Activated CD4-positive, alpha-beta memory T cell treated with anti-CD3 and anti-CD28 coated beads for 36 hours (primary cell): Measurements from ENCODE around the gene NDNF. TPM values are rescaled to one million over a fixed set of nuclear protein-coding genes. Genes with fewer than 3 reads are reported as not detected.

Experiments
- CTCF ChIA-PET: fragments of 350-600 bp; sonication (Branson Sonifier 250); formaldehyde crosslinking; loops from one replicate; lab custom pipeline; 2021; ENCODE audit warnings: antibody characterized with exemption, inconsistent platforms; lab: Charles Lee
- POLR2A ChIA-PET: fragments of 350-600 bp; sonication (Branson Sonifier 250); formaldehyde crosslinking; loops from one replicate; lab custom pipeline; 2021; ENCODE audit warnings: antibody characterized with exemption; lab: Charles Lee
- DNase-seq: peaks from one replicate; pipeline ENCODE4 v3.0.0-alpha.2; 2020
- H3K27ac Mint-ChIP-seq: one replicate; pipeline ENCODE4 v1.8.0; 2021; ENCODE audit warnings: mixed read lengths
- H3K27me3 Mint-ChIP-seq: one replicate; pipeline ENCODE4 v1.8.0; 2021; ENCODE audit warnings: mixed read lengths
- H3K36me3 Mint-ChIP-seq: one replicate; pipeline ENCODE4 v1.8.0; 2021; ENCODE audit warnings: mixed read lengths
- H3K4me1 Mint-ChIP-seq: one replicate; pipeline ENCODE4 v1.8.0; 2021; ENCODE audit warnings: low read depth, mixed read lengths
- H3K4me3 Mint-ChIP-seq: one replicate; pipeline ENCODE4 v1.8.0; 2021; ENCODE audit warnings: mild to moderate bottlenecking, mixed read lengths
- H3K9me3 Mint-ChIP-seq: one replicate; pipeline ENCODE4 v1.8.0; 2021; ENCODE audit warnings: mixed read lengths
- intact Hi-C: fragments of 100-400 bp; cut with micrococcal nuclease; formaldehyde crosslinking; loops from one replicate; pipeline ENCODE4 v1.15.1; 2023
- total RNA-seq, 2 experiments: library from RNA; stranded (reverse); gene quantifications; one replicate each; pipeline ENCODE4 v1.2.3, GENCODE V29; 2021

Gene NDNF, protein sequence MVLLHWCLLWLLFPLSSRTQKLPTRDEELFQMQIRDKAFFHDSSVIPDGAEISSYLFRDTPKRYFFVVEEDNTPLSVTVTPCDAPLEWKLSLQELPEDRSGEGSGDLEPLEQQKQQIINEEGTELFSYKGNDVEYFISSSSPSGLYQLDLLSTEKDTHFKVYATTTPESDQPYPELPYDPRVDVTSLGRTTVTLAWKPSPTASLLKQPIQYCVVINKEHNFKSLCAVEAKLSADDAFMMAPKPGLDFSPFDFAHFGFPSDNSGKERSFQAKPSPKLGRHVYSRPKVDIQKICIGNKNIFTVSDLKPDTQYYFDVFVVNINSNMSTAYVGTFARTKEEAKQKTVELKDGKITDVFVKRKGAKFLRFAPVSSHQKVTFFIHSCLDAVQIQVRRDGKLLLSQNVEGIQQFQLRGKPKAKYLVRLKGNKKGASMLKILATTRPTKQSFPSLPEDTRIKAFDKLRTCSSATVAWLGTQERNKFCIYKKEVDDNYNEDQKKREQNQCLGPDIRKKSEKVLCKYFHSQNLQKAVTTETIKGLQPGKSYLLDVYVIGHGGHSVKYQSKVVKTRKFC
- total RNA-seq, result not detected

DNA sequence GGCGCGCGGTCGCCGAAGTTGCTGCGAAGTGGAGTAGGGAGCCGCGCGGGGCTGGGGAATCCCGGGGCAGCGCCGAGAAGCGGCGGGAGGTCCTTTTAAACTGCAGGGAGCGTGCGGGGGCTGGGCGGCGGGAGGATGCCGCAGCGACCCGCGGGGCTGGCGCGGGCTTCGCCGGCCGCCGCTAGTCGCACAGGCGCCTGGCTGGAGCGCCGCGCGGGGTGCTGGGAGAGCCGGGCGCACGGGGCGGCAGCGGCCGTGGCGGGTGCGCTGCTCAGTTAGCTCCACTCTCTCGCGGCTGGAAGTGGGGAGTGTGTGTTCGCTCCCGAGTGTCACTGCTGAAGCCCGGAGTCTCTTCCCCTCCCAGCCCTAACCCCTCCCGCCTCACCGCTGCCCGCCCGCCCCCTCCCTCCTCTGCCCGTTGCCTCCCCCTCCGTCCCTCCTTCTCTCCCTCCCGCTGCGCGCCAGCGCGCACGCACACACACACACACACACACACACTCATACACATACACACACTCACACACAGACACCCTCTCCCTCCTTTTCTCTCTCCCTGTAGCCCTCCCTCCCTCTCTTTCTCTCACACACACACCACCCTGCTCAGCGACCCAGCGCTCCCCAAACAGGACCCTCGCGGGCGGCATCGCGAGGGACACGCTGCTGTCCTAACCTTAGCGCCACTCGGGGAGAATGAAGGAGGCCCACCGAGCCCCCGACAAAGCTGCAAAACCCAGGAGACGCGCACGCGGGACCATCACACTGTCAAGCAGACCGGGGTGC lies at the start of gene NDNF:
TSS of gene NDNF (minus strand) at position 312 of the 780 bp plus-strand sequence. CDS start 26,698 bp downstream, outside the sequence.
- ChIA-PET POLR2A (no interaction called here), CTCF (interaction anchor here (0.6 to 1.1 kb wide), 2 partner anchors 23 to 919 kb away, joined by 3 to 5 read pairs; no protein-coding TSS in a partner anchor)
- Mint-ChIP-seq H3K36me3 (no peaks in the 10 kb centered on the region), H3K27me3 (peaks cover 56% of the 10 kb centered on the region), H3K27ac (no peak within 1 kb of the TSS), H3K4me1 (peaks cover 18% of the 10 kb centered on the region), H3K9me3 (no peaks in the 10 kb centered on the region), H3K4me3 (peak within 1 kb of the TSS; percentile 71)
- intact Hi-C loops, result loop anchor here (2.0 to 5.0 kb wide), 3 partner anchors 32 to 310 kb away; partner anchors contain the start of gene QRFPR
- DNase-seq, result peak; percentile 63

DNA sequence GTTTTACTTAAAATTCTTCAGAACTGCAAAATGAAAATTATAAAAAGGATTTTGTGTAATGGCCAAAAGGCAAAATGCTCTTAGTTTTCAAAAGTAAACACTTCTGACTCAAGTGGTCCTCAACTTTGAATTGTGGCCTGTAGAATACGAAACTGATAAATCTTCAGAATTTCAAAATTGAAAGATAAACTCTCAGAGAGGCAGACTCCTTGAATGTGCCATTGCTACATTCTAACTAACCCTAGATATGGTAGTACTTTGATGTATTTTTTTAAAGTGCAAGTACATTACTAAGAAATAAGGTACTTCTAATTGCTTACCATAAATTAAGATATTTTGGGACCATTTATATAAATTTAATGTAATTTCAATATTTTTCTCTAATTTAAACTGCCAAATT lies 47.4 kb upstream of the NDNF start:
- ChIA-PET CTCF (interaction anchor here (0.8 to 1.3 kb wide), 3 partner anchors 17 to 73 kb away, joined by 3 to 5 read pairs (median 3); no protein-coding TSS in a partner anchor), POLR2A (no interaction called here)
- H3K27ac Mint-ChIP-seq, result no peak overlapping the region

DNA sequence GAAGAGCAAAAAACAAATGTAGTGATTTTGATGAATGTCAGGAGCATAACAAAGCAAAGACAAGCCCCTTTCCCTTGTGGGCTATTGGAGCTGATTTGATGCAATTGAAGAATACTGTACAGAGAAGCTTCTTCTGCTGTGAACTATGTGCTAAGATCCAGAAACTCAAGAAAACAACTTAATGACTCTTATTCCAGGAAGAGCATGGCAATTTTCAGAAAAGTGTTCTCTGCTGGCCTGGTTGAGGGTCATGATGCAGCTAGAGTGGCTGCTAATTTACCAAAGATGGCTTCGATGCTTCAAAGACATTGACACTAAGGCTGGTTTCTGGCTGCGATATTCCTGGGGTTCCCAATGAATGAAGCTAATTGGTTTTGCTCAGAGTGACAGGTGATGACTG lies 46.0 kb upstream of the NDNF start:
- ChIA-PET CTCF (interaction anchor here (0.6 to 2.5 kb wide), 3 partner anchors 31 to 190 kb away, joined by 3 to 8 read pairs (median 3); no protein-coding TSS in a partner anchor), POLR2A (no interaction called here)
- DNase-seq, result no peak
- Mint-ChIP-seq H3K4me1 (peaks cover 18% of the 10 kb centered on the region), H3K27ac (no peak overlapping the region), H3K27me3 (no peaks in the 10 kb centered on the region), H3K36me3 (no peaks in the 10 kb centered on the region), H3K4me3 (no peak overlapping the region), H3K9me3 (no peaks in the 10 kb centered on the region)
- intact Hi-C loops, result no loop called here

More for the DNA sequence above, 47.4 kb upstream of the NDNF start:
- H3K4me1 Mint-ChIP-seq, result peaks cover 12% of the 10 kb centered on the region
- H3K4me3 Mint-ChIP-seq, result no peak overlapping the region
- H3K9me3 Mint-ChIP-seq, result no peaks in the 10 kb centered on the region
- intact Hi-C loops, result no loop called here
- no peaks in the 10 kb centered on the region for H3K27me3 Mint-ChIP-seq
- no peak for DNase-seq
- no peaks in the 10 kb centered on the region for H3K36me3 Mint-ChIP-seq

DNA sequence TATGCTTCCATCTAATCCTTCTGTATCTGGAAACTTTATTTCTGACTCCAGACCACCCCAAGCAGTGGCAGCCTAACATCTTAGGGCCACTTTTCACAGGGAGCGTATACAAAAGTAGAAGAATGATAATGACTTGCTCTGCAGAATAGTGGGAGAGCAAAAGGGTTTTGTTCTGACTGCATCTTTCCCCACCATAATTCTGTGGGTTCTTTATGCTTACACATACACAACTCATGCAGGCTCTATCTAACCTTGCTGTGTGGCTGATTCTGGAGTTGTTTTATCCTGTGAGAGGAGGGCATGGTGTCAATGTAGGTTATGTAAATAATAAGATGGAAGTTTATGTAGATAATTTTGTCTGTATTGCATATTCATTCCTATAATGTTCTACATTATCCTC lies 42.4 kb upstream of the NDNF start:
- Mint-ChIP-seq H3K4me3 (no peak overlapping the region), H3K9me3 (no peaks in the 10 kb centered on the region), H3K27me3 (no peaks in the 10 kb centered on the region), H3K27ac (no peak overlapping the region), H3K36me3 (no peaks in the 10 kb centered on the region), H3K4me1 (peaks cover 18% of the 10 kb centered on the region)
- POLR2A ChIA-PET, result no interaction called here
- intact Hi-C loops, result loop anchor here (2.0 to 5.0 kb wide), 2 partner anchors 40 to 957 kb away; no protein-coding TSS in a partner anchor
- CTCF ChIA-PET, result no interaction called here
- no peak for DNase-seq

DNA sequence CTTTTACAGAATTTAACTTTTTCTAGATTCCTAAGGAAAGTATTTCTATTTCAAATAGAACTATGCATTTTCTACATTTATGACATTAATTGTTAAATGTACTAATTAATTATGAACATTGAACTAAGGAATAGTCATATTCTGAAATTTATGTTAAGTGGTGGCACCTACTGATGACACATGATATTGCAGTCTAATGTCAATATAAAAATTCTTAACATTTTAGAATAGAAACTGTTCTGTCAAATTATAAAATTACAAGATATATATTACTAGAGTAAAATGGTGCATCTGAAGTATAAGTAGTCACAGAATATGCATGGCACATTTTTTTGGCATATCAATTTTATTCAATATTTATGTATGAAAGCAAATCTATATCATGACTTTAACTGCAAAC lies 40.2 kb upstream of the NDNF start:
- H3K27me3 Mint-ChIP-seq, result no peaks in the 10 kb centered on the region
- no peak overlapping the region for H3K4me3 Mint-ChIP-seq
- no peak for DNase-seq
- intact Hi-C loops, result loop anchor here (5.0 kb wide), 1 partner anchor 955 kb away; no protein-coding TSS in a partner anchor
- H3K9me3 Mint-ChIP-seq, result no peaks in the 10 kb centered on the region
- no peaks in the 10 kb centered on the region for H3K36me3 Mint-ChIP-seq
- peaks cover 12% of the 10 kb centered on the region for H3K4me1 Mint-ChIP-seq
- H3K27ac Mint-ChIP-seq, result no peak overlapping the region
- POLR2A ChIA-PET, result no interaction called here
- CTCF ChIA-PET, result interaction anchor here (0.6 to 1.5 kb wide), 2 partner anchors 10 to 65 kb away, joined by 3 to 4 read pairs; no protein-coding TSS in a partner anchor

DNA sequence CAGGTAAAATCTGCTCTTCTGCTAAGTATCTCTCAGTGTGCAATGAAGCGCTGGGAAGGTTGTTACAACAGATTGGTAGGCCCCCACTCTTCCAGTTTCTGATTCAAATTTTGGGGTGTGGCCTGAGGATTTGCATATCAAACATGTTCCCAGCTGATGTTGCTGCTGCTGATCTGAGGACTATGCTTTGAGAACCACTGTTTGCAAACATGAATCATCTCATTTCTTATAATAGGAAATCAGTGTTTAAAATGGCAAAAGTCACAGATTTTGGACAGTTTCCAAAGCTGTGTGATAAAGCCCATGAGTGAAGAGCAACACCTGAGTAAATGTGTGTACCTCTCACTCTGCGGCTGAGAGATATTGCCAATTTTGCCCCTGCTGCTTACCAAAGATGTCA lies 36.2 kb upstream of the NDNF start:
- POLR2A ChIA-PET, result no interaction called here
- no peak overlapping the region for H3K27ac Mint-ChIP-seq

DNA sequence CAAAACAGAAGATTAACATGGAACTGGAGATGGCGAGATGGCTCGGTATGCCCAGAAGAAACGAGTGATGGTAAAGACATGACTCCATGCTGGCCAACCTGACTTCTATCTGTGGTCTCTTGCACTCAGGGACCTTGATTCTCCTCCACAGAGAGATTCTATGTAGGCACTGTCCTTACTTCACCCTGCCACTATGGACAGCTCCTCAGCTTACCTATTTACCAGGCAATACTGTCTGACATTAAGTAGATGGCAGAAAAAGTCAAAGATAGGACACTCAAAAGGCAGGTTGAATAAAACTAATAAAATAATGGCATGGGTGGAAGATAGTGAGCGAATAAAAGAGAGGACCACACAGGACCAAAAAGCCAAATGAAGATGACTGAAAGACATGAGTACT lies 35.2 kb upstream of the NDNF start:
- Mint-ChIP-seq H3K4me3 (no peak overlapping the region), H3K9me3 (peaks cover 3% of the 10 kb centered on the region), H3K36me3 (no peaks in the 10 kb centered on the region), H3K27me3 (no peaks in the 10 kb centered on the region), H3K4me1 (peaks cover 3% of the 10 kb centered on the region), H3K27ac (no peak overlapping the region)
- ChIA-PET CTCF (interaction anchor here (0.6 kb wide), 1 partner anchor 289 kb away, joined by 4 read pairs; no protein-coding TSS in a partner anchor), POLR2A (no interaction called here)
- DNase-seq, result no peak
- intact Hi-C loops, result no loop called here

More for the DNA sequence above, 36.2 kb upstream of the NDNF start:
- CTCF ChIA-PET, result interaction anchor here (3.7 kb wide), 1 partner anchor 199 kb away, joined by 13 read pairs; no protein-coding TSS in a partner anchor
- H3K4me1 Mint-ChIP-seq, result peaks cover 3% of the 10 kb centered on the region
- H3K27me3 Mint-ChIP-seq, result no peaks in the 10 kb centered on the region
- H3K4me3 Mint-ChIP-seq, result no peak overlapping the region
- intact Hi-C loops, result no loop called here
- DNase-seq, result no peak
- peaks cover 3% of the 10 kb centered on the region for H3K9me3 Mint-ChIP-seq
- no peaks in the 10 kb centered on the region for H3K36me3 Mint-ChIP-seq

DNA sequence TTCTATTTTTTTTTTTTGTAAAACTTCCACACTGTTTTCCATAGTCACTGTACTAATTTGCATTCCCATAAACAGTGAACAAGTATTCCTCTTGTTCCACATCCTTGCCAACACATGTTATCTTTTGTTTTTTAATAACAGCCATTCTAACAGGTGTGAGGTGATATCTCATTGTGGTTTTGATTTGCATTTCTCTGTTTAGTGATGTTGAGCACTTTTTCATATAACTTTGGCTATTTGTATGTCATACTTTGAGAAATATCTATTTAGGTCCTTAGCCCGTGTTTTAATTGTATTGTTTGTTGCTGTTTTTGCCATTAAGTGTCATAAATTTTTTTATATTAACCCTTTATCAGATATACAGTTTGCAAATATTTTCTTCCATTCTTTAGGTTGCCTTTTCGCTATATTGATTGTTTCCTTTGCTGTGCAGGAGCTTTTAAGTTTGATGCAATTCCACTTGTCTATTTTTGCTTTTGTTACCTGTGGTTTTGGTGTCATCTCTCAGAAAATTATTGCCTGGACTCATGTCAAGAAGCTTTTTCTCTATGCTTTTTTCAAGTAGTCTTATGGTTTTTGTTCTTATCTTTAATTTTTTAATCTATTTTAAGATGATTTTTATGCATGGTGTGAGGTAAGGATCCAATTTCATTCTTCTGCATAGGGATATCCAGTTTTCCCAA lies 27.9 kb upstream of the NDNF start:
- Mint-ChIP-seq H3K27ac (no peak overlapping the region), H3K4me1 (no peaks in the 10 kb centered on the region), H3K36me3 (no peaks in the 10 kb centered on the region), H3K4me3 (no peak overlapping the region), H3K27me3 (no peaks in the 10 kb centered on the region), H3K9me3 (no peaks in the 10 kb centered on the region)
- ChIA-PET CTCF (interaction anchor here (0.5 to 1.0 kb wide), 2 partner anchors 13 to 696 kb away, joined by 3 read pairs; no protein-coding TSS in a partner anchor), POLR2A (no interaction called here)
- intact Hi-C loops, result no loop called here
- no peak for DNase-seq

DNA sequence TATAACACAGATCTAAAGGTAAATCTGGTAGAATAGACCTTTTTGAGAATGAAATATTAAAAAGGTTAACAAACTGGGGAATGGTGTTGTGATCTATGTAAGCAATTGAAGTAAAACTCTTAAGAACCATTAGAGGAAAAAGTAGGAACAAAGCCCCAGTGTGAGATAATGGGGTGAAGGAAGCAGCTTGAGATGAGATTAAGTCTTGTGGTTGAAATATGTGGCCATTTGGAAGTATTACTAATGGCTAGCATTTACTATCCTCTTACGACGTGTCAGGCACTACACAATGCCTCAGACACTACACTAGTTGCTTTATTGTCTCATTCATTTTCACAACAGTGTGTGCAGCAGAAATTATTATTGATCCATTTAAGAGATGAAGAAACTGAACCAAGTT lies 25.9 kb upstream of the NDNF start:
- no peaks in the 10 kb centered on the region for H3K27me3 Mint-ChIP-seq
- H3K36me3 Mint-ChIP-seq, result no peaks in the 10 kb centered on the region
- ChIA-PET POLR2A (no interaction called here), CTCF (no interaction called here)
- H3K4me3 Mint-ChIP-seq, result no peak overlapping the region
- H3K9me3 Mint-ChIP-seq, result no peaks in the 10 kb centered on the region
- DNase-seq, result no peak
- H3K27ac Mint-ChIP-seq, result no peak overlapping the region
- intact Hi-C loops, result loop anchor here (5.0 kb wide), 1 partner anchor 209 kb away; no protein-coding TSS in a partner anchor
- H3K4me1 Mint-ChIP-seq, result no peaks in the 10 kb centered on the region

DNA sequence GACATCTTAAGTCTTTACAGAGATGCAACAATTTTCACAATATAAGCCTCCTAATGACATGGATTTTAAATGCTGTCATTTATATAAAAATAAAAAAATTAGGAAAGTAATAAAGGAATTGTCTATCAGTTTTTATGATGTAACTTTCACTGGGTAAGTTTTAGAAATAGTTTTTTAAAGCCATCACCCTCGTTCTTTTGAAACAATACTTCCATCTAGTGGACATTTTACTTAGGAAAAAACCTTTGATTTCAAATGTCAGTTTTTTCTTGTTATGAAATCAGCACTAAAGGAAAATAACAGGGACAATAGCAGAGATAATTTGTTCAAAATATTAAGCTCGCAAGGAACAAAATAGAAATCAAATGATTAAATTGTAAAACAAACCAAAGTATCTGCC lies 24.3 kb upstream of the NDNF start:
- Mint-ChIP-seq H3K9me3 (no peaks in the 10 kb centered on the region), H3K27ac (no peak overlapping the region), H3K36me3 (no peaks in the 10 kb centered on the region), H3K4me1 (no peaks in the 10 kb centered on the region), H3K4me3 (no peak overlapping the region), H3K27me3 (no peaks in the 10 kb centered on the region)
- CTCF ChIA-PET, result interaction anchor here (0.6 to 1.0 kb wide), 2 partner anchors 42 to 942 kb away, joined by 3 to 5 read pairs; no protein-coding TSS in a partner anchor
- intact Hi-C loops, result loop anchor here (1.0 to 5.0 kb wide), 4 partner anchors 211 to 1025 kb away; no protein-coding TSS in a partner anchor
- POLR2A ChIA-PET, result no interaction called here
- DNase-seq, result no peak

DNA sequence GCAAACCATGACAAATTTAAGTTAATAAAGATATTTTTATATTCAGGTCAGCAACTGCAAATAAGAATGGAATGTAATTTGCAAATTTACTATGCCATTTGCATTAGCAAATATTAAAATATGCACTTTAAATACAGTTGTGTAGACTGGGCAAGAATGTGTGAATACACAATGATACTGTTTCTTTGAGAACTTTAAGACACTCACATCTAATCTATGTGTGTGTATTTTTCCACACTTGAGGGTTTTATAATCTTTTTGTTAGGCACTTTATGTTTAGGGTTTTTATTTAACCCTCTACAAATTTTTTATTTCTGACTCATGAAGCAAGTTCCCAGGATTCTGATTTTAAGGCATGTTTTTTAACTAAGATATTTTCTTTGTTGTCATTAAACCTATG lies 23.9 kb upstream of the NDNF start:
- Mint-ChIP-seq H3K9me3 (no peaks in the 10 kb centered on the region), H3K4me1 (no peaks in the 10 kb centered on the region), H3K4me3 (no peak overlapping the region), H3K27me3 (no peaks in the 10 kb centered on the region), H3K27ac (no peak overlapping the region), H3K36me3 (no peaks in the 10 kb centered on the region)
- intact Hi-C loops, result loop anchor here (1.0 to 5.0 kb wide), 4 partner anchors 211 to 1025 kb away; no protein-coding TSS in a partner anchor
- CTCF ChIA-PET, result interaction anchor here (0.8 to 0.9 kb wide), 2 partner anchors 211 to 941 kb away, joined by 3 to 4 read pairs; no protein-coding TSS in a partner anchor
- POLR2A ChIA-PET, result no interaction called here
- DNase-seq, result no peak
